OCI-M1 (cell line): ENCODE results near the gene ORAI2.

Experiments used
- DNase-seq: peaks from one replicate; lab custom pipeline; 2025; lab: John Stamatoyannopoulos, UW

The ORAI2 gene

DNA sequence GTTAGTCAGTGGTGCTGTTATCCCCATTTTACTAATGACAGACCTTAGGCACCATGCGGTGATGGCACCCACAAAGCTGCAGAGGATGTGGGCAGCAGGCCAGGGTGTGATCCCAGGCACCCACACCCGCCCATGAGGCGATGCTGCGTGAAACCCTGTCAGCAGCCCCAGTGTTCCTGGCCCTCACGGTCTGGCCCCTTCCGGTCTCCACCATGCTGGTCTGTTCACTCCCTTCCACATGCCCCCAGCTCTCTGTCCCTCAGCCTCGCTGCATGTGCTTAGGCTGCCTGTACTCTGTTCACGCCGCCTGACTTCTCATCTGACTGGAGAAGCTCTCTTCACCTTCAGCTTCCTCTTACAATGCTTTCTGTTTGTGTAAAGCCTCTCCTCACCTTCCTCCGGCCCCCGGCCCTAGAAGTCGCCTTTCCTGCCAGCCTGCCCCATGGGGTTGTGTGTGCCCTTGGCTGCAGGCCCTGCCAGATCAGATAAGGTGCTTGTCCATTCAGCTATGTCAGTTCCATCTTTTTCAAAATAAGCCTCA is 17.6 kb upstream of the ORAI2 start:
- no peak for DNase-seq

DNA sequence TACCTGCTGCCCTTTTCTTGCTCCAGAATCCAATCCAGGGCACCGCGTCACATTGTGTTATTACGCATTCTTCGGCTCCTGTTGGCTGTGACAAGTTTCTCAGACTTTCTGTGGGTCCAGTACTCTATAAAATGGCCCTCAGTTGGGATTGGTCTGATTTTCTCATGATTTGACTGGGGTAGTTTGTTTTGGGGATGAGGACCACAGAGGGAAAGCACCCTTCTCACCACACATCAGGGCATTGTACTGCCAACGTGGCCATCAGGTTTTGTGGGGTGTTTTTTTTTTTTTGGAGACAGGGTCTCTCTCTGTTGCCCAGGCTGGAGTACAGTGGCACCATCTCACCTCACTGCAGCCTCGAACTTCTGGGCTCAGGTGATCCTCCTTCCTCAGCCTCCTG is 17.0 kb upstream of the ORAI2 start:
- no peak for DNase-seq

DNA sequence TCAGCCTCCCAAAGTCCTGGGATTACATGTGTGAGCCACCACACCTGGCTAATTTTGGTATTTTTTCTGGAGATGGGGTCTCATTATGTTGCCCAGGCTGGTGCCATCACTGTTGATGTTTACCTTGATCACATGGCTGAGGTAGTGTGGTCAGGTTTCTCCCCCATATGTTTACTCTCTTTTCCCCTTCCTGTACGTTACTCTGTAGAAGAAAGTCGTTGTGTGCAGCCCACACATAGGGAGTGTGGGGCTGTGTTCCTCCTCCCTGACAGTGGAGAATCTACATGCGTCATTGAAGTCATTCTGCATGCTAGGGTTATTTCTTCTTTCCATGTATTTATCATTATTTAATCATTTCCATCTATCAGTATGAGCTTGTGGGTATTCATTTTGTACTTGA is 16.3 kb upstream of the ORAI2 start:
- no peak for DNase-seq

DNA sequence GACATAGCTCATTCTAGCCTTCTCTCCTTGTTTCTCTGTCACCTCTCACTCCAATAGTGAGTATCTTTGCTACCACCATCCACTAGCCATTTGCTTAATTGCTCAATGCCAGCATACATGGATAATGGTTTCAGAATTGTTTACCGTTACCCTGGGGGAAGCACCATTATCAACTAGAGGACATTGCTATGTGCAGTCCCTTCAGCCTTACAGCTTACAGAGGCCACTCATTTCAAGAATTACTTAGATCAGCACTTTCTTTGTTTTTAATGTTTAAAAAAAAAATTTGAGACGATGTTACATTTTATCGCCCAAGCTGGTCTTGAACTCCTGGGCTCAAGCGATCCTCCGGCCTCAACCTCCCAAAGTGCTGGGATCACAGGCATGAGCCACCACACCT is 14.8 kb upstream of the ORAI2 start:
- DNase-seq: no peak

- no peak for DNase-seq
Measured at GRCh38 chr7:102421706-102422240, 11.6 kb upstream of the ORAI2 start.

- DNase-seq: no peak
Measured at GRCh38 chr7:102424129-102424551, 9.2 kb upstream of the ORAI2 start.

DNA sequence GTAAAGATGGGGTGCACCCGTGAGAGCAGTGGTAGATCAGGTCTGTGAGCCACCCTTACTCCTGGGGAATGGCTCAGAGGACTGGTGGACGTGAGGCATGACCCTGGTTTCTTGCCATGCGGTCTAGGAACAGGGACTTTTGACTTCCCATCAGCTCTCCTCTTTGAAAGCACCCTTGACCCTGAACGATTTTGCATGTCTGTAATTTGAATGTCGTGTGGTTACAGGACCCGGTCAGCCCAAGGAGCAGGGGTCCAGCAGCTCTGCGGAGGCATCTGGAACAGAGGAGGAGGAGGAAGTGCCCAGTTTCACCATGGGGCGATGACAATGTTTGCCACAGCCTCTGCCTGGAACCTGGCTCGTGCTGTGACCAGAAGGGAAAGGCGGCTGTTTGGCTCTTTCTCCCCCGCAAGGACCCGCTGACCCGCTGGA is 8.6 kb upstream of the ORAI2 start:
- DNase-seq: no peak

GRCh38 chr7:102425639-102426267 is 7.6 kb upstream of the ORAI2 start:
- no peak for DNase-seq

- DNase-seq: peak; percentile 11
Measured at GRCh38 chr7:102426268-102427018, 6.9 kb upstream of the ORAI2 start.

- DNase-seq: no peak
Measured at GRCh38 chr7:102427019-102427405, 6.4 kb upstream of the ORAI2 start.

DNA sequence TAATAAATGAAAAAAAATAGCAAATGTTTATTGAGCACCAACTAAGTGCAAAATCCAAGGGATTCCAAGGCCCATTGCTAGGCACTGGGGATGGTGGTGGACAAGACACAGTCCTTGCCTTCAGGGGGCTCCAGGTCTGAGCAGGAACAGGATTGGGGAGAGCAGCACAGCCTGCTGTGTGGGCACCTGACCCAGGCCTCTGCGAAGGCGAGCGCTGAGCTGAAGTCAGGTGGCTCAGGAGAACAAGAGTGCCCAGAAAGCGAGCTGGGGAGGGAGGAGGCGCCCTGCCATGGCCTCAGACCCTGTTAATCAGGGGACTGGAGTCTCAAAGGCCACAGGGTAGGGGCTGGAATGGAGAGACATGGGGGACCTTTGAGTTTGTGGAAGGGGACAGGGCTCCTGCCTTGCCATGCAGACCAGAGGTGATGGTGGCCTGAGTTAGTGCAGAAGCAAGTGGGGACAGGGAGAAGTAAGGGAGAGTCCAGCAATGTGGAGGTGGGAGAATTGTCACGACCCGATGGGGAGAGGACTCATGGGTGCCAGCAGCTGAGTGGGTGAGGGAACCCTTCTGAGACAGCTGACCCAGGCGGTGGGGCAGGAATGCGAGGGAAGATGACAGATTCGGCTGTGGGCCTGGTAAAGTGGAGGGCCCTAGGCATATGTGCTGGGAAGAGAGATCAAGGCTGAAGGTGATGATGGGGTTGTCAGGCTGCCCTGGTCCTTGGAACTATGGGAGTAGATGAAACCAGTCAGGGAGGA is 4.1 kb upstream of the ORAI2 start:
- DNase-seq: no peak

- no peak for DNase-seq
Measured at GRCh38 chr7:102431617-102432298, 1.6 kb upstream of the ORAI2 start.

DNA sequence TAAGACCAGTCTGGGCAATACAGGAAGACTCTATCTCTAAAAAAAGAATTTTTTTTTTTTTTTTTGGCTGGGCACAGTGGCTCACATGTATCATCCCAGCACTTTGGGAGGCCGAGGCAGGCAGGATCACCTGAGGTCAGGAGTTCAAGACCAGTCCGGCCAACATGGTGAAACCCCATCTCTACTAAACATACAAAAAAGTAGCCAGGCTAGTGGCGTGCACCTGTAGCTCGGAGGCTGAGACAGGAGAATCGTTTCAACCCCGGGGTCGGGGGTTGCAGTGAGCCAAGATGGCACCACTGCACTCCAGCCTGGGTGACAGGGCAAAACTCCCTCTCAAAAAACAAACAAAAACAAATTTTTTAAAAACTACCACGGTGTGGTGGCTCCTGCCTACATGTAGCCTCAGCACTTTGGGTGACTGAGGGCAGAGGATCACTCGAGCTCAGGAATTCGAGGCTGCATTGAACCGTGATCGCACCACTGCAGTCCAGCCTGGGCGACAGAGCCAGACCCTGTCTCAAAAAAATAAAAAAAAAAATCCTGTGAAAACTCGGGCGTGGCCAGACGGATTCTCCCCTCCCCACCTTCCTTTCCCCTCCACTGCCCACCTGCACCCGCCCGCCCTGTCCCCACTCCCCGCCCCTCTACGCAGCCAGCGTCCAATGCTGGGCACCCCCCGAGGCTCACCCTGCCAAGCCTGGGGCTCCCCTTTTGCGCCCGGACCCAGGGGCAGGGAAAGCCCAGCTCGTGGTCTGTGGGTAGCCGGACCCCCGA is 745 bp upstream of the ORAI2 start:
- no peak for DNase-seq

- no peak for DNase-seq
Measured at GRCh38 chr7:102434039-102434486, 688 bp downstream of the ORAI2 start.

DNA sequence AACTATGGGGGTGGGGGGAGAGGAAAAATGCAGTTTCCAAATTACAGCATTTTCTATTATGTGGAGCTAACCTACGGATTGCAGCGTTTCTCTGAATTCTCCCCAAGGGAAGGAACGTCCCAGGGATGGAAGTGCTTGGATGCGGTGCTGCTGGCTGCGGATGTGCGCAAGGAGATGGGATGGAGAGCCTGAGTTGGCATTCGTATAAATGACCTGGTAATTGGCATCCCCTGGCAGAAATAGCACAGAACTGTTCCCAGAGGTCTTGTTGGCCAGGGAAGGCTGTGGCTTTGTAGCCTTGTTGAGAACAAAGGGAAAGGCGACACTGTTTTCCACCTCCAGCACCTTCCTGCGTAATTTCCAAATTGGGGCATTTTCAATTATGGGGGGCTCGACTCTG is 2.7 kb downstream of the ORAI2 start:
- no peak for DNase-seq

- DNase-seq: no peak
Measured at GRCh38 chr7:102439963-102440795, 6.8 kb downstream of the ORAI2 start.

GRCh38 chr7:102444961-102445673 is 11.7 kb downstream of the ORAI2 start:
- DNase-seq: no peak

- DNase-seq: no peak
Measured at GRCh38 chr7:102445674-102446071, 12.3 kb downstream of the ORAI2 start.

GRCh38 chr7:102446387-102447156 is 13.2 kb downstream of the ORAI2 start:
- no peak for DNase-seq
